ENCODE results near the gene CCDC85C. TPM values are rescaled to one million over a fixed set of nuclear protein-coding genes. Genes with fewer than 3 reads are reported as not detected.
A peak's percentile ranks its signal among the peaks of the same experiment; 100 is the strongest.

Gene CCDC85C
- total and polyA plus RNA-seq, 2 of the 8 experiments (the other 6 are each of a cell fraction or from before 2014, with no cell fraction given): 16.8 to 35.8 TPM

DNA sequence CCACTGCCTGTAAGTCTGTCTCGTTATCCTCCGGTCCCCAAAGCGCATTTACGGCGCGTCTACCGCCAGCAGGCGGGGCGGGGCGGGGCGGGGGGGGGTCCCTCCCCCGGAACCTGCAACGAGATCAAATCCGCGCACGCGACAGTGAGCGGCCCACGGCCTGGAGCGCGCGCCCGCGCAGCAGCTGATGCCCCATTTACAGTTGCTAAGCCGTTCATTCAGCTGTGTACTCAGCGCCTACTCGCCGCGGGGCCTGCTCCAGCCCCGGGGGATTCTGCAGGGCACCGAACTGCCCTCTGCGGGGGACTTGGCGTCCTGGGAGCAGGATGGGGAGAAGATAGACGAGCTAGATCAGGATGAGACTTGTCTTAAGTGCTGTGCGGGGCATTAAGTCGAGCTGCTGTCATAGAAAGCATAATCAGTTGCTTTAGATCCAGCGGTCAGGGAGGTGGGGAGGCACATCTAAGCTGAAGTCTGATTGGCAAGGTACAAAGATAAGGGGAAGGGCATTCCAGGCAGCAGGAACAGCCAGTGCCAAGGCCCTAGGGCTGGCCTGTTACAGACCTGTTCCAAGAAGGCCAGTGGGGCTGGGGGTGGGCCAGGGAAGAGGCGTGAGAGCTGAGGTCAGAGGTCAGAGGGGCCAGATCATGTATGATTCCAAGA is 1.4 kb upstream of the CCDC85C start:
- Histone ChIP-seq H3K79me2 (ENCODE audit: control insufficient read depth in 1 of 2, insufficient read depth in 2 of 2, low read length in 2 of 2) (peaks cover 3 to 23% of the 10 kb centered on the region in 2 experiments; a peak in 3 of 4 replicates), H4K5ac (ENCODE audit: insufficient read length, low read depth, low read length) (no peak overlapping the region), H3K4me2 (ENCODE audit: insufficient read depth in 1 of 2, low read depth in 2 of 2, low read length in 2 of 2) (peak overlapping the region; percentile 96 to 98), H3K4me3 (ENCODE audit: extremely low read depth in 1 of 4, insufficient read depth in 2 of 4, low read depth in 3 of 4, low read length in 4 of 4) (peak overlapping the region; percentile 76 to 87 (median 82)), H3K14ac (ENCODE audit: insufficient read length) (no peak overlapping the region), H3K27ac (ENCODE audit: low read depth, low read length) (no peak overlapping the region), H3K4me1 (replicated peaks in 1 of 4; ENCODE audit: control insufficient read depth in 3 of 4, insufficient read depth in 4 of 4, low read length in 3 of 4) (peaks cover 4 to 26% (median 17%) of the 10 kb centered on the region in 4 experiments), H3K23me2 (ENCODE audit: low read depth, low read length) (peaks cover 20% of the 10 kb centered on the region), H2BK12ac (ENCODE audit: low read depth, low read length) (peak overlapping the region; percentile 81; the same call in 1 of the 2 replicates), H2AFZ (ENCODE audit: low read length) (0 out of 2 replicates have a peak overlapping the region, but pooled peaks have one; percentile 4), H3K9ac (replicated peaks in 1 of 4; ENCODE audit: extremely low read depth in 1 of 4, low read depth in 3 of 4, low read length in 3 of 4) (peak overlapping the region in 1 of 4 experiments; percentile 30; a peak in 3 of 7 replicates), H3K36me3 (ENCODE audit: control insufficient read depth in 2 of 4, insufficient read depth in 4 of 4, low read length in 3 of 4) (no peaks in the 10 kb centered on the region; a peak in 1 of 8 replicates), H3K4ac (replicated peaks; ENCODE audit: insufficient read length, low read depth, low read length) (no peak overlapping the region), H3K18ac (ENCODE audit: extremely low read depth, low read length) (peak overlapping the region; percentile 85), H2BK15ac (ENCODE audit: low read length) (peak overlapping the region; percentile 92; the same call in 1 of the 2 replicates), H4K8ac (ENCODE audit: extremely low read depth, insufficient read depth, low read length) (peak overlapping the region; percentile 90; the same call in 1 of the 2 replicates), H3K27me3 (replicated peaks in 1 of 4; ENCODE audit: control insufficient read depth in 3 of 4, extremely low read depth in 1 of 4, insufficient read depth in 3 of 4, low read length in 3 of 4) (peaks cover 9 to 34% (median 26%) of the 10 kb centered on the region in 4 experiments; a peak in 6 of 7 replicates), H4K91ac (replicated peaks; ENCODE audit: insufficient read length, low read length) (peak overlapping the region; percentile 61), H2BK5ac (ENCODE audit: low read depth, low read length) (no peak overlapping the region), H3K79me1 (ENCODE audit: low read depth, low read length) (peaks cover 9% of the 10 kb centered on the region), H2BK120ac (replicated peaks; ENCODE audit: low read depth, low read length) (no peak overlapping the region), H4K20me1 (replicated peaks in 1 of 2; ENCODE audit: control insufficient read depth in 1 of 2, insufficient read depth in 2 of 2, low read length in 2 of 2) (peaks cover 17 to 28% of the 10 kb centered on the region in 2 experiments), H3K23ac (ENCODE audit: insufficient read length) (no peak overlapping the region), H3K56ac (replicated peaks; ENCODE audit: insufficient read length, low read depth, low read length) (no peak overlapping the region), H3K9me3 (ENCODE audit: insufficient read depth in 2 of 2, low read depth in 1 of 2, low read length in 1 of 2) (peaks cover 0 to 3% of the 10 kb centered on the region in 2 experiments; a peak in 1 of 4 replicates), H2AK5ac (ENCODE audit: low read depth, low read length) (0 out of 2 replicates have a peak overlapping the region, but pooled peaks have one; percentile 24), H2BK20ac (ENCODE audit: low read length) (0 out of 2 replicates have a peak overlapping the region, but pooled peaks have one; percentile 80)
- DNase-seq (ENCODE audit: low read depth in 1 of 2, low spot score in 2 of 2) (peak in 1 of 2 experiments; percentile 71), FAIRE-seq (no peak)
- ChIA-PET POLR2A (ENCODE audit: partially characterized antibody) (interaction anchor here (0.7 to 2.7 kb wide), 10 partner anchors 10 to 89 kb away, joined by 3 to 10 read pairs (median 4); no protein-coding TSS in a partner anchor), CTCF (ENCODE audit: partially characterized antibody) (interaction anchor here (0.6 to 6.4 kb wide), 16 partner anchors 11 to 88 kb away, joined by 3 to 37 read pairs (median 6); no protein-coding TSS in a partner anchor)
- 8% methylated on average over 17 of the region's 38 CpGs; no CpG with 5 or more reads in 1 of the 2 experiments for WGBS, 2 experiments (ENCODE audit: extremely low coverage in 1 of 2, insufficient coverage in 1 of 2, insufficient read length in 1 of 2, insufficient replicate concordance in 2 of 2, low coverage in 1 of 2, low lambda C conversion rate in 2 of 2, missing lambda C conversion rate in 1 of 2)
- TF ChIP-seq TEAD4 (IDR thresholded peaks at IDR 0.05; ENCODE audit: low read depth, low read length) (0 out of 2 replicates have a peak, but pooled peaks have one; percentile 48), GABPA (IDR thresholded peaks at IDR 0.05; ENCODE audit: borderline replicate concordance, insufficient read depth, low read length) (no peak), SIN3A (conservative IDR thresholded peaks at IDR 0.05 in 1 of 2, IDR thresholded peaks at IDR 0.05 in 1 of 2; ENCODE audit: low read depth in 1 of 2, low read length in 2 of 2) (peak in 1 of 2 experiments; percentile 37; a peak in 1 of 4 replicates), TAF1 (IDR thresholded peaks at IDR 0.05; ENCODE audit: low read depth, low read length) (no peak), RAD21 (IDR thresholded peaks at IDR 0.05 in 1 of 2, conservative IDR thresholded peaks at IDR 0.05 in 1 of 2; ENCODE audit: low read depth in 2 of 2, low read length in 2 of 2) (0 out of 4 replicates have a peak, but pooled peaks of 1 of the 2 experiments have one; percentile 9), TCF12 (IDR thresholded peaks at IDR 0.05; ENCODE audit: low read depth, low read length) (no peak)
- TF ChIP-seq, protein P1, sequence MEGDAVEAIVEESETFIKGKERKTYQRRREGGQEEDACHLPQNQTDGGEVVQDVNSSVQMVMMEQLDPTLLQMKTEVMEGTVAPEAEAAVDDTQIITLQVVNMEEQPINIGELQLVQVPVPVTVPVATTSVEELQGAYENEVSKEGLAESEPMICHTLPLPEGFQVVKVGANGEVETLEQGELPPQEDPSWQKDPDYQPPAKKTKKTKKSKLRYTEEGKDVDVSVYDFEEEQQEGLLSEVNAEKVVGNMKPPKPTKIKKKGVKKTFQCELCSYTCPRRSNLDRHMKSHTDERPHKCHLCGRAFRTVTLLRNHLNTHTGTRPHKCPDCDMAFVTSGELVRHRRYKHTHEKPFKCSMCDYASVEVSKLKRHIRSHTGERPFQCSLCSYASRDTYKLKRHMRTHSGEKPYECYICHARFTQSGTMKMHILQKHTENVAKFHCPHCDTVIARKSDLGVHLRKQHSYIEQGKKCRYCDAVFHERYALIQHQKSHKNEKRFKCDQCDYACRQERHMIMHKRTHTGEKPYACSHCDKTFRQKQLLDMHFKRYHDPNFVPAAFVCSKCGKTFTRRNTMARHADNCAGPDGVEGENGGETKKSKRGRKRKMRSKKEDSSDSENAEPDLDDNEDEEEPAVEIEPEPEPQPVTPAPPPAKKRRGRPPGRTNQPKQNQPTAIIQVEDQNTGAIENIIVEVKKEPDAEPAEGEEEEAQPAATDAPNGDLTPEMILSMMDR (IDR thresholded peaks at IDR 0.05; ENCODE audit: control extremely low read depth in 1 of 3, insufficient read depth in 1 of 3, low read depth in 1 of 3, low read length in 3 of 3): no peak

Data from H1 (cell line).